ENCODE results near the gene ATP8B3.

ATP8B3 gene

GRCh38 chr19:1830978-1831377 is 18.9 kb upstream of the ATP8B3 start:
- no peak for DNase-seq

GRCh38 chr19:1830568-1830967 is 18.5 kb upstream of the ATP8B3 start:
- DNase-seq: no peak

GRCh38 chr19:1829958-1830357 is 17.9 kb upstream of the ATP8B3 start:
- DNase-seq: no peak

- DNase-seq: no peak
Observed at GRCh38 chr19:1828279-1829238, 16.5 kb upstream of the ATP8B3 start.

GRCh38 chr19:1827566-1828278 is 15.6 kb upstream of the ATP8B3 start:
- DNase-seq: no peak

- no peak for DNase-seq
Observed at GRCh38 chr19:1826557-1827521, 14.8 kb upstream of the ATP8B3 start.

GRCh38 chr19:1825909-1826556 is 14.0 kb upstream of the ATP8B3 start:
- peak; percentile 56 for DNase-seq

- no peak for DNase-seq
Observed at GRCh38 chr19:1824252-1824622, 12.2 kb upstream of the ATP8B3 start.

GRCh38 chr19:1823539-1824251 is 11.6 kb upstream of the ATP8B3 start:
- DNase-seq: no peak

GRCh38 chr19:1823020-1823419 is 10.9 kb upstream of the ATP8B3 start:
- no peak for DNase-seq

GRCh38 chr19:1822210-1822609 is 10.1 kb upstream of the ATP8B3 start:
- DNase-seq: no peak

- DNase-seq: no peak
Observed at GRCh38 chr19:1819341-1820255, 7.5 kb upstream of the ATP8B3 start.

- DNase-seq: no peak
Observed at GRCh38 chr19:1818549-1819195, 6.6 kb upstream of the ATP8B3 start.

GRCh38 chr19:1817553-1818179 is 5.6 kb upstream of the ATP8B3 start:
- DNase-seq: no peak

GRCh38 chr19:1816530-1817298 is 4.6 kb upstream of the ATP8B3 start:
- no peak for DNase-seq

- no peak for DNase-seq
Observed at GRCh38 chr19:1815605-1816529, 3.8 kb upstream of the ATP8B3 start.

GRCh38 chr19:1814833-1815604 is 2.9 kb upstream of the ATP8B3 start:
- DNase-seq: no peak

Measured in inflammatory macrophage treated with lipopolysaccharide for 4 hours (primary cell).